ENCODE measurements around the gene TRPM5. TPM values are rescaled to one million over a fixed set of nuclear protein-coding genes. Genes with fewer than 3 reads are reported as not detected.

The TRPM5 gene
- total and polyA plus RNA-seq, 9 of the 15 experiments (the other 6 are each of a cell fraction or from before 2014, with no cell fraction given): not detected

GRCh38 chr11:2465202-2466068 is 21.1 kb upstream of the TRPM5 start (continued):
- TF ChIP-seq ZNF239 (CRISPR knock-in tag; IDR thresholded peaks at IDR 0.05): no peak

- FAIRE-seq: no peak
- in situ Hi-C loops (cut with MboI): no loop called here
Measured at GRCh38 chr11:2464451-2465165, 20.3 kb upstream of the TRPM5 start.

More at GRCh38 chr11:2464451-2465165, 20.3 kb upstream of the TRPM5 start:
- DNase-seq (ENCODE audit: extremely low read depth in 1 of 4, low spot score in 3 of 4): no peak
- Histone ChIP-seq H3K9me1 (ENCODE audit: control insufficient read depth, insufficient read depth, low read length) (peaks cover 2% of the 10 kb centered on the region), H3K4me3 (no peak overlapping the region), H3K79me2 (ENCODE audit: control insufficient read depth, insufficient read depth, low read length) (no peaks in the 10 kb centered on the region), H3K27me3 (ENCODE audit: control insufficient read depth in 2 of 2, insufficient read depth in 2 of 2, low read length in 2 of 2) (peaks cover 12 to 65% of the 10 kb centered on the region in 2 experiments; a peak in 4 of 5 replicates), H3K27ac (ENCODE audit: extremely low read depth, low read depth, low read length) (no peak overlapping the region), H3K36me3 (ENCODE audit: control insufficient read depth, insufficient read depth, low read length) (no peaks in the 10 kb centered on the region), H3K9ac (ENCODE audit: insufficient read depth in 1 of 2, low read depth in 2 of 2, low read length in 2 of 2) (no peak overlapping the region), H2AFZ (ENCODE audit: low read depth, low read length) (no peak overlapping the region), H3K9me3 (replicated peaks; ENCODE audit: control insufficient read depth, insufficient read depth, low read depth, low read length) (no peaks in the 10 kb centered on the region), H4K20me1 (replicated peaks; ENCODE audit: control insufficient read depth, insufficient read depth, low read length) (peaks cover 6% of the 10 kb centered on the region; the same call in 1 of the 2 replicates), H3K4me1 (replicated peaks in 1 of 2; ENCODE audit: control insufficient read depth in 2 of 2, insufficient read depth in 2 of 2, low read length in 2 of 2) (peaks cover 0 to 38% of the 10 kb centered on the region in 2 experiments; a peak in 2 of 5 replicates), H3K4me2 (ENCODE audit: insufficient read depth, low read length) (no peak overlapping the region)
- POLR2A ChIA-PET: interaction anchor here (0.6 kb wide), 1 partner anchor 71 kb away, joined by 3 read pairs; no protein-coding TSS in a partner anchor
- 2% methylated on average over 11 of the region's 13 CpGs for WGBS (ENCODE audit: insufficient coverage, low coverage, missing lambda C conversion rate)
- no TSS peak for BruUV-seq (replicated peaks)
- intact Hi-C loops (cut with micrococcal nuclease): no loop called here
- no peak for ATAC-seq
- TF ChIP-seq NFIX (CRISPR knock-in tag; IDR thresholded peaks at IDR 0.05; ENCODE audit: low read depth): no peak
- no peak for TF ChIP-seq HNRNPL (IDR thresholded peaks at IDR 0.05; ENCODE audit: low read depth, low read length)
- no peak for TF ChIP-seq RBM15 (IDR thresholded peaks at IDR 0.05; ENCODE audit: insufficient read depth, low read length)
- no peak for TF ChIP-seq PTRF (tag; IDR thresholded peaks at IDR 0.05)
- TF ChIP-seq ZNF184 (CRISPR knock-in tag; IDR thresholded peaks at IDR 0.05): no peak
- no peak for TF ChIP-seq ZNF586 (CRISPR knock-in tag; conservative IDR thresholded peaks at IDR 0.05)
- no peak for TF ChIP-seq E2F5 (CRISPR knock-in tag; IDR thresholded peaks at IDR 0.05)
- no peak for TF ChIP-seq ZNF133 (CRISPR knock-in tag; IDR thresholded peaks at IDR 0.05)
- CTCF ChIA-PET (ENCODE audit: low intra/inter-chr PET ratio): no interaction called here

Measured in K562 (cell line).